SK-N-MC (cell line): ENCODE results near the gene AKAP13.
A peak's percentile ranks its signal among the peaks of the same experiment; 100 is the strongest.

Experiments
- DNase-seq: peaks from one replicate; pipeline ENCODE4 v3.0.0-alpha.2; 2011; ENCODE audit warnings: low read depth, low spot score
- H3K27ac ChIP-seq: fragments of 200-600 bp; sonication (generic); 2 replicates; pipeline ENCODE4 v1.5.1; 2016; ENCODE audit warnings: mixed run types
- H3K36me3 ChIP-seq: fragments of 200-600 bp; sonication (generic); 2 replicates; pipeline ENCODE4 v1.6.1; 2017; ENCODE audit warnings: antibody characterized with exemption, low read length, mixed read lengths; ENCODE audit not compliant: insufficient read depth
- H3K4me3 ChIP-seq: fragments of 200-600 bp; sonication (generic); 2 replicates; pipeline ENCODE4 v1.5.1; 2016
- H3K9ac ChIP-seq: fragments of 200-600 bp; sonication (generic); 2 replicates; pipeline ENCODE4 v1.8.0; 2017; ENCODE audit warnings: mixed run types, mixed read lengths; ENCODE audit not compliant: insufficient read length
- H3K9me3 ChIP-seq: fragments of 200-600 bp; sonication (generic); 2 replicates; pipeline ENCODE4 v1.6.1; 2017; ENCODE audit warnings: low read depth, mild to moderate bottlenecking, antibody characterized with exemption, low read length, moderate library complexity, mixed read lengths
- EZH2 ChIP-seq: fragments of 200-600 bp; sonication (generic); IDR thresholded peaks from one replicate; pipeline ENCODE4 v1.6.1; 2017; ENCODE audit warnings: antibody characterized with exemption
- FOXP2 ChIP-seq: optimal IDR thresholded peaks from 2 replicates; pipeline ENCODE3; 2011; ENCODE audit warnings: mild to moderate bottlenecking, moderate library complexity; ENCODE audit not compliant: insufficient read depth; ENCODE audit errors: extremely low read length, control extremely low read depth
- POLR2AphosphoS5 ChIP-seq: IDR thresholded peaks from 2 replicates; pipeline ENCODE4 v1.6.1; 2012; ENCODE audit warnings: mild to moderate bottlenecking, low read depth, low read length, borderline replicate concordance

The AKAP13 gene

DNA sequence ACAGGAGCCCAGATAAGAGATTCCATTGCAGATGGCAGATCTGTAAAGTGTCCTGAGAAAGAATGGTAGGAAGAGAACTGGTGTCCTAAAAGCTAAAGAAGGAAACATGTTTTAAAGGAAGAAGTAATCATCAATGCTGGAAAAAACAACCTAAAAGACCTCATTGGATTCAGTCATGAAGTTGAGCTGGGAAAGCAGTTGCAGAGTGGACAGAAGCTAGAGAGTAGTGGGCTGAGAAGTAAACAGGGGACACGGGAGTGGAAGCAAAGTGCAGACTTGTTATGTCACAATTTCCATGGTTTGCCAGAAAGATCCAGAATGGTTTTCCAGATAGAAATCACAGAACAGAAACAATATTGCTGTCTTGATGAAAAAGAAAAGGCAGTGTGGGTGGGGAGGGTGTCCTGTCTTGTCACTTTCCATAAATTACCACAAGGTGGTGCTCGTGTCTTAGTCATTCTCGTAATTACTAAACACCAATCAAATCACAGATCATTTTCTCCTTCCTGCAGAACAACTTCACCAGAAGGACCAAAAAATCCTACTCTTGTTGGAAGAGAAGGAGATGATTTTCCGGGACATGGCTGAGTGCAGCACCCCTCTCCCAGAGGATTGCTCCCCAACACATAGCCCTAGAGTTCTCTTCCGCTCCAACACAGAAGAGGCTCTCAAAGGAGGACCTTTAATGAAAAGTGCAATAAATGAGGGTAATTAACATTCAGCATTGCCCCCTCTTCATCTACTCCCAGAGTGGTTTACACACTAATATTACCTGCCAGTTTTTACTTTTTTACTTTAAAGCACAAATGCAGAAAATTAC is 349.8 kb downstream of the AKAP13 start:
- no peak for TF ChIP-seq FOXP2
- no peak for TF ChIP-seq EZH2
- TF ChIP-seq POLR2AphosphoS5 = no peak
- Histone ChIP-seq H3K9ac (no peak overlapping the region), H3K36me3 (peaks cover 48% of the 10 kb centered on the region; the same call in 1 of the 2 replicates), H3K27ac (no peak overlapping the region), H3K4me3 (no peak overlapping the region), H3K9me3 (no peaks in the 10 kb centered on the region)
- DNase-seq = peak; percentile 51

DNA sequence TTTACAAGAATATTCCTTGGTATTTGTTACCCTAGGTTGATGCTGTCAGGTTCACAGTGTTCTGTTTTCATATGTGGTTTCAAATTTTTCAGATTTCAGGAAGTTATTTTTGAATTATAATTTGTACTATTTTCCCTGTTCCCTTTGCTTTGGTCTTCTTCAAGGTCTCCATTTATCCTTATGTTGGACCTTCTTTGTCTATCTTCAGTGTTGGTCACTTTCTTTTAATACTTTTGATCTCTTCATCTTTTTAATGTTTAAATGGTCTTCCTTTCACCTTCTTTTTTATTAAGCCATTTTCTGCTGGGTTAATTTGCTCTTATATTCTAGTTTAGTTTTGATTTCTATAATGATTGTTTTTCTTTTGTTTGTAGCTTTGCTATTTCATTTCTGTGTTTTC is 353.0 kb downstream of the AKAP13 start:
- H3K36me3 ChIP-seq = peaks cover 45% of the 10 kb centered on the region; the same call in 1 of the 2 replicates
- TF ChIP-seq POLR2AphosphoS5 = no peak
- TF ChIP-seq FOXP2 = no peak
- no peak for TF ChIP-seq EZH2
- H3K9me3 ChIP-seq = no peaks in the 10 kb centered on the region
- no peak overlapping the region for H3K27ac ChIP-seq
- H3K9ac ChIP-seq = no peak overlapping the region
- H3K4me3 ChIP-seq = no peak overlapping the region
- no peak for DNase-seq

DNA sequence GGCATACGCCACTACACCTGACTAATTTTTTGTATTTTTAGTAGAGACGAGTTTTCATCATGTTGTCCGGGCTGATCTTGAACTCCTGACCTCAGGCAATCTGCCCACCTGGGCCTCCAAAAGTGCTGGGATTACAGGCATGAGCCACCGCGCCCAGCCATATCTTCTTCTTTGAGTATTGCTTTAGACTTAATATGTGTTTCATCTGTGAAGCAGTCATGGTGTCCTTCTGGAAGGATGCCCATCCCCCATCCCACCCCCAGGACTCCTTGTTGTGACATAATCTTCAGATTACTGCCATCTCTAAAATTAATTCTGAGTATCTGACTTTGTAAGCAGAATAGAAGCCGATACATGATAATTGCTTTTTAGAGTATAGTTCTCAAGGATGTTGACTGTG is 356.7 kb downstream of the AKAP13 start:
- no peak overlapping the region for H3K27ac ChIP-seq
- DNase-seq = no peak
- H3K36me3 ChIP-seq = peaks cover 32% of the 10 kb centered on the region; the same call in 1 of the 2 replicates
- no peak overlapping the region for H3K9ac ChIP-seq
- TF ChIP-seq POLR2AphosphoS5 = no peak
- TF ChIP-seq EZH2 = no peak
- TF ChIP-seq FOXP2 = no peak
- H3K4me3 ChIP-seq = no peak overlapping the region
- H3K9me3 ChIP-seq = no peaks in the 10 kb centered on the region

DNA sequence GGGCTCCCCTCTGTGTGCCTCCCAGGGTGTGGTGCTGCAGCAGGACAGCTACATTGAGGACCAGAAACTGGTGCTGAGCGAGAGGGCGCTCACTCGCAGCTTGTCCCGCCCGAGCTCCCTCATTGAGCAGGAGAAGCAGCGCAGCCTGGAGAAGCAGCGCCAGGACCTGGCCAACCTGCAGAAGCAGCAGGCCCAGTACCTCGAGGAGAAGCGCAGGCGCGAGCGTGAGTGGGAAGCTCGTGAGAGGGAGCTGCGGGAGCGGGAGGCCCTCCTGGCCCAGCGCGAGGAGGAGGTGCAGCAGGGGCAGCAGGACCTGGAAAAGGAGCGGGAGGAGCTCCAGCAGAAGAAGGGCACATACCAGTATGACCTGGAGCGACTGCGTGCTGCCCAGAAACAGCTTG is 360.6 kb downstream of the AKAP13 start:
- Histone ChIP-seq H3K36me3 (peaks cover 23% of the 10 kb centered on the region; the same call in 1 of the 2 replicates), H3K9ac (no peak overlapping the region), H3K9me3 (no peaks in the 10 kb centered on the region), H3K27ac (no peak overlapping the region), H3K4me3 (no peak overlapping the region)
- no peak for DNase-seq
- TF ChIP-seq FOXP2 (no peak), POLR2AphosphoS5 (no peak), EZH2 (no peak)

DNA sequence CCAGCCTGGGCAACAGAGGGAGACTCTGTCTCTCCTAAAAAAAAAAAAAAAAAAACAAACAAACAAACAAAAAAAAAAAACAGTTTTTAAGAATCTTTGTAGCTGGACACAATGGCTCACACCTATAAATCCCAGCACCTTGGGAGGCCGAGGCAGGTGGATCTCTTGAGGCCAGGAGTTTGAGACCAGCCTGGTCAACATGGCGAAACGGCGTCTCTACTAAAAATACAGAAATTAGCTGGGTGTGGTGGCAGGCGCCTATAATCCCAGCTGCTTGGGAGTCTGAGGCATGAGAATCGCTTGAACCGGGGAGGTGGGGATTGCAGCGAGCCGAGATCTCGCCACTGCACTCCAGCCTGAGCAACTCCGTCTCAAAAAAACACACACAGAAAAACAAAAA is 361.3 kb downstream of the AKAP13 start:
- no peaks in the 10 kb centered on the region for H3K9me3 ChIP-seq
- peaks cover 23% of the 10 kb centered on the region; the same call in 1 of the 2 replicates for H3K36me3 ChIP-seq
- no peak overlapping the region for H3K9ac ChIP-seq
- no peak overlapping the region for H3K27ac ChIP-seq
- H3K4me3 ChIP-seq = no peak overlapping the region
- TF ChIP-seq FOXP2 (no peak), EZH2 (no peak), POLR2AphosphoS5 (no peak)
- DNase-seq = no peak

DNA sequence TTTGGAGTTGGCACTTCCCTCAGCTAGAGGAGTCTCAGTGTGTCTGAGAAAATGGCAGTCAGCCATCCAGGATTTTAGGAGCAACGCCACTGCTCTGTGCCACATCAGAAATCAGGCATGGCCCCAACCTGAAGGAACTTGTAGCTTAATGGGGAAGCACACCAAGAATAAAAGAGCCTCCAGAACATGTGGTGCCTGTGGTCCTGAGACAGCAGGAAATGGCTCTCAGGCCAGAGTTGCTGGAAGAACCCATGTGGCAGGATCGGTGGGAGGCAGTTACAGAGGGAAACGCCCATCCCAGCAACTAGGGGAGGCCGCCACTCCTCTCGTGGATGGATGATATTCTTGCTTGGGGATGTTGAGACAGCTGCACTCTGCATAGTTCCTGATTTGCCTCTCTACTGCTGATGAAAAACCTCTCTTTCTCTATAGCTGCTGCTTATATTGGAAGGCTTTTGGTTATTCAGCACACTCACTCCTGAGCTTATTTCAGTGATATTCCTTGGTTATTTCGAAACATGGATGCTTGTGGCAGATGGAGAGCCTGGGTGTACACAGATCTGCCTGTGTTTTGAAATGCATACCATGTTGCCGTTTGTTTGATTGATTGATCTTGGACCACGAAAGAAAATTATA is 361.9 kb downstream of the AKAP13 start:
- DNase-seq = no peak
- Histone ChIP-seq H3K9ac (no peak overlapping the region), H3K27ac (no peak overlapping the region), H3K36me3 (peaks cover 27% of the 10 kb centered on the region; the same call in 1 of the 2 replicates), H3K9me3 (no peaks in the 10 kb centered on the region), H3K4me3 (no peak overlapping the region)
- TF ChIP-seq EZH2 (no peak), FOXP2 (no peak), POLR2AphosphoS5 (no peak)

DNA sequence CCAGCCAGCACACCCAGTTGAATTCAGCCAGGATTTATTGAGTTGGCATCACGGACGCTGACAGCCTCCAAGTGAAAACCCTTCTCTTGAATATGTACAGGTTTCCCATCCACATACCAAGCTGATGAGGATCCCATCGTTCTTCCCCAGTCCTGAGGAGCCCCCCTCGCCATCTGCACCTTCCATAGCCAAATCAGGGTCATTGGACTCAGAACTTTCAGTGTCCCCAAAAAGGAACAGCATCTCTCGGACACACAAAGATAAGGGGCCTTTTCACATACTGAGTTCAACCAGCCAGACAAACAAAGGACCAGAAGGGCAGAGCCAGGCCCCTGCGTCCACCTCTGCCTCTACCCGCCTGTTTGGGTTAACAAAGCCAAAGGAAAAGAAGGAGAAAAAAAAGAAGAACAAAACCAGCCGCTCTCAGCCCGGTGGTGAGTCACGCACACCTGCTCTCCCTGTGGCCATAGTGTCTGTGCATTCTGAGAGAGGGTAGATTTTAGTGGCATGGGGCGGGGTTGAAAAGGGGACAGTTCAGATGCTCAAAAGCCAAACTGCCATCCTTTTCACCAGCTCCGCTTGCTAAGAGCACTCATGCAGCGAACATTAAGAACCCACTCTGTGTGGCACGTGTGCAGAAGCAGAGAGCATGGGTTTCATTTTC is 363.1 kb downstream of the AKAP13 start:
- H3K36me3 ChIP-seq = peaks cover 27% of the 10 kb centered on the region; the same call in 1 of the 2 replicates
- TF ChIP-seq FOXP2 (no peak), EZH2 (no peak), POLR2AphosphoS5 (no peak)
- H3K27ac ChIP-seq = no peak overlapping the region
- no peak for DNase-seq
- no peak overlapping the region for H3K9ac ChIP-seq
- no peak overlapping the region for H3K4me3 ChIP-seq
- H3K9me3 ChIP-seq = no peaks in the 10 kb centered on the region

DNA sequence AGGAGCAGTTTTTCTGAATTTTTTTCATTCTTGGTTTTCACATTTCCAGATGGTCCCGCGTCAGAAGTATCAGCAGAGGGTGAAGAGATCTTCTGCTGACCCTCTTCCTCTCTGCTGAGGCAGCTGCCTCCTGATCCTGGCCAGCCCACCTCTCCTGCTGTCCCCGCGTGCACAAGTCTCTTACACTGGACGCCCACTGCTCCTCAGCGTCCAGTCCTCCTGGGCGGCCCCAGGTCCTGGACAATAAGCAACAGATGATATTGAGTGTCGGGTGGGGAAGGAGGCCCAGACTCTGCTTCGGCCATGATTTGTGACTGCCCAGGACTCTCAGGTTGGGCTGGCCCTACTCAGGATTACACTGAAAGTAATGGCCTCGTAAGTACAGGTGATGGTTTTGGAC is 364.2 kb downstream of the AKAP13 start:
- TF ChIP-seq FOXP2 = no peak
- TF ChIP-seq POLR2AphosphoS5 = no peak
- no peak for TF ChIP-seq EZH2
- DNase-seq = no peak
- H3K36me3 ChIP-seq = peaks cover 27% of the 10 kb centered on the region; the same call in 1 of the 2 replicates

More for the DNA sequence above, 364.2 kb downstream of the AKAP13 start:
- Histone ChIP-seq H3K9me3 (no peaks in the 10 kb centered on the region), H3K9ac (no peak overlapping the region), H3K4me3 (no peak overlapping the region), H3K27ac (no peak overlapping the region)
